Sigmoid colon (tissue), 7 donors: ENCODE data around the gene ADCY5. TPM values are rescaled to one million over a fixed set of nuclear protein-coding genes. Genes with fewer than 3 reads are reported as not detected.

Experiments used
- DNase-seq: peaks from one replicate; pipeline ENCODE4 v3.0.0-alpha.2; 2019
- H3K27ac ChIP-seq, 4 donors: fragments of 200-600 bp; sonication (generic); one replicate each; pipeline ENCODE4 v1.5.1; 2016 to 2019; ENCODE audit warnings: mild to moderate bottlenecking in 1 of 4
- H3K27me3 ChIP-seq, 3 donors: fragments of 200-600 bp; sonication (generic); one replicate each; pipeline ENCODE4 v1.5.1; 2019; ENCODE audit warnings: mild to moderate bottlenecking in 1 of 3
- H3K36me3 ChIP-seq, 4 donors: fragments of 200-600 bp; sonication (generic); one replicate each; pipeline ENCODE4 v1.5.1; 2016 to 2019
- H3K4me1 ChIP-seq, 4 donors: fragments of 200-600 bp; sonication (generic); one replicate each; pipeline ENCODE4 v1.5.1; 2017 to 2019
- H3K4me3 ChIP-seq, 4 donors: fragments of 200-600 bp; sonication (generic); one replicate each; pipeline ENCODE4 v1.5.1; 2017 to 2019; ENCODE audit warnings: mild to moderate bottlenecking in 2 of 4, moderate library complexity in 1 of 4
- H3K9me3 ChIP-seq, 4 donors: fragments of 200-600 bp in 3 of 4; sonication (generic) in 3 of 4; one replicate each; pipeline versions ENCODE4 v1.5.1 to v1.6.1; 2013 to 2019
- EP300 ChIP-seq, 4 donors: sonication (generic); formaldehyde crosslinking; IDR thresholded peaks; one replicate each; pipeline ENCODE4 v1.6.1; 2017; ENCODE audit warnings: antibody characterized with exemption in 4 of 4
- POLR2A ChIP-seq, 2 donors: fragments of 450-650 bp; IDR thresholded peaks; one replicate each; pipeline ENCODE4 v1.6.1; 2016; ENCODE audit warnings: antibody characterized with exemption in 2 of 2, mild to moderate bottlenecking in 2 of 2, moderate library complexity in 2 of 2
- POLR2AphosphoS5 ChIP-seq, 4 donors: sonication (generic); formaldehyde crosslinking; IDR thresholded peaks; one replicate each; pipeline ENCODE4 v1.6.1; 2017; ENCODE audit warnings: antibody characterized with exemption in 4 of 4
- WGBS, 2 donors: extraction: QIAGEN DNeasy Blood & Tissue Kit; methylation state at CpG; one replicate each; pipeline ENCODE4 v1.1.7; 2013; 5-methylcytosine and 5-hydroxymethylcytosine counted together
- intact Hi-C: fragments of 100-400 bp; cut with DNase I; formaldehyde crosslinking; loops from one replicate; pipeline ENCODE4 v1.15.1; 2023
- polyA plus RNA-seq, 3 donors: library from polyadenylated mRNA; stranded (reverse); fragments of 200-250 nt; gene quantifications; one replicate each; pipeline ENCODE4 v1.2.3, GENCODE V29; 2013
- total RNA-seq, 4 donors: library from RNA; depleted of rRNA; stranded (reverse); fragments of >200 nt; gene quantifications; one replicate each; pipeline ENCODE4 v1.1.0, GENCODE V29; 2016
- TF ChIP-seq, protein P1 (sequence below), 4 experiments: fragments of 450-650 bp in 3 of 4; fragments of 200-600 bp in 1 of 4; IDR thresholded peaks; one replicate each; pipeline ENCODE4 v1.5.1; 2016 to 2019; ENCODE audit warnings: antibody characterized with exemption in 4 of 4, mild to moderate bottlenecking in 3 of 4, moderate library complexity in 2 of 4
- donor health status: healthy with polysubstance abuse.
- donor health status: Bipolar disorder and iron deficiency.
- donor health status: healthy.

The ADCY5 gene
- total and polyA plus RNA-seq, 7 donors: 1.4 to 84.4 (median 39.5) TPM

DNA sequence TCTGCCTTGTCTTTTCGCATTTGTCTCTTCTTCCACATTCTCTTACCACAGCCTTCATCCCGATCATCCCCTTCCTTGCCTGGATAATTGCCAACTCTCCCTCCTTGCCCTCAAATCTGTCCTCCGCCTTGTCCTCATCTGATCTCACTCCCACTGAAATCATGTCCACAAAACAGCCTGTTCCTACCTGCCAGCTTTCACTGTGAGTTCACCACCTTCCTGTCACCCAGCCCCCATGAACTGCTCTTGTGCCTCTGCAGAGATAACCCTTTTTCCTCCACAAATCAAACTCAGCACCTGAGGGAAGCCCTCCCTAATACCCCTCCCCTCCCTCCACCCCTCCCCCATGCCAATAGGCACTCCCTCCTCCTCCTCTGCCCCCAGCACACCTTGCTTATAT, 4.8 kb upstream of the ADCY5 start:
- 67 to 69% methylated on average over 3 of the region's 3 CpGs for WGBS, 2 donors
- no peaks in the 10 kb centered on the region for H3K9me3 ChIP-seq
- H3K27me3 ChIP-seq: peaks cover 0 to 28% (median 3%) of the 10 kb centered on the region in 3 donors
- intact Hi-C loops: loop anchor here (5.0 kb wide), 1 partner anchor 34 kb away; no protein-coding TSS in a partner anchor
- TF ChIP-seq POLR2AphosphoS5 (IDR thresholded peaks at IDR 0.05) (no peak), EP300 (IDR thresholded peaks at IDR 0.05) (no peak), POLR2A (IDR thresholded peaks at IDR 0.05) (no peak)
- TF ChIP-seq, protein P1, sequence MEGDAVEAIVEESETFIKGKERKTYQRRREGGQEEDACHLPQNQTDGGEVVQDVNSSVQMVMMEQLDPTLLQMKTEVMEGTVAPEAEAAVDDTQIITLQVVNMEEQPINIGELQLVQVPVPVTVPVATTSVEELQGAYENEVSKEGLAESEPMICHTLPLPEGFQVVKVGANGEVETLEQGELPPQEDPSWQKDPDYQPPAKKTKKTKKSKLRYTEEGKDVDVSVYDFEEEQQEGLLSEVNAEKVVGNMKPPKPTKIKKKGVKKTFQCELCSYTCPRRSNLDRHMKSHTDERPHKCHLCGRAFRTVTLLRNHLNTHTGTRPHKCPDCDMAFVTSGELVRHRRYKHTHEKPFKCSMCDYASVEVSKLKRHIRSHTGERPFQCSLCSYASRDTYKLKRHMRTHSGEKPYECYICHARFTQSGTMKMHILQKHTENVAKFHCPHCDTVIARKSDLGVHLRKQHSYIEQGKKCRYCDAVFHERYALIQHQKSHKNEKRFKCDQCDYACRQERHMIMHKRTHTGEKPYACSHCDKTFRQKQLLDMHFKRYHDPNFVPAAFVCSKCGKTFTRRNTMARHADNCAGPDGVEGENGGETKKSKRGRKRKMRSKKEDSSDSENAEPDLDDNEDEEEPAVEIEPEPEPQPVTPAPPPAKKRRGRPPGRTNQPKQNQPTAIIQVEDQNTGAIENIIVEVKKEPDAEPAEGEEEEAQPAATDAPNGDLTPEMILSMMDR (IDR thresholded peaks at IDR 0.05): no peak
- no peak overlapping the region for H3K4me3 ChIP-seq
- no peak overlapping the region for H3K27ac ChIP-seq
- no peaks in the 10 kb centered on the region for H3K36me3 ChIP-seq
- no peak for DNase-seq
- H3K4me1 ChIP-seq: peaks cover 0 to 16% (median 3%) of the 10 kb centered on the region in 4 donors

DNA sequence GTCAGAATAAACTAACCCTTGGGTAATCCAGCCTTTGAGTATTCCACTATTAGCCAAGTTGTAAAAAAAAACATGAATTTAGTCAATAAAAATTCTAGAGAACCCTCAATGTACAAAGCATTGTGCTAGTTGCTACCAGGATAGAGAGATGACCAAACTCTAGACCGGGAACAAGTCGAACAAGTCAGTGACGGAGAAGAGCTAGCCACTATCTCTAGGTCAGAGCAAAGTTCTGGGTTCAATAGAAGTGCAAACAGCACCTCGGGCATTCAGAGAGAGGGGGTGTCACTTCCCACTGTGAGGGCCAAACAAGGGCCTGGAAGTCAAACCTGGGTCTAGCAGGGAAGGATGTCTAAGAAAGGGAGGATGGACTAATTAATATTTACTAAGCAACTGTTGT, 2.3 kb upstream of the ADCY5 start:
- DNase-seq: no peak
- WGBS, 2 donors: 32 to 69% methylated on average over 4 of the region's 4 CpGs
- H3K4me1 ChIP-seq: peaks cover 0 to 25% (median 5%) of the 10 kb centered on the region in 4 donors
- H3K27ac ChIP-seq: peak overlapping the region in 2 of 4 donors; percentile 96 to 98
- H3K9me3 ChIP-seq: no peaks in the 10 kb centered on the region
- intact Hi-C loops: loop anchor here (5.0 kb wide), 1 partner anchor 36 kb away; no protein-coding TSS in a partner anchor
- H3K4me3 ChIP-seq: no peak overlapping the region
- no peaks in the 10 kb centered on the region for H3K36me3 ChIP-seq
- TF ChIP-seq POLR2A (IDR thresholded peaks at IDR 0.05) (no peak), POLR2AphosphoS5 (IDR thresholded peaks at IDR 0.05) (no peak), EP300 (IDR thresholded peaks at IDR 0.05) (no peak)
- TF ChIP-seq, protein P1 (IDR thresholded peaks at IDR 0.05): no peak
- H3K27me3 ChIP-seq: peaks cover 0 to 7% (median 0%) of the 10 kb centered on the region in 3 donors

DNA sequence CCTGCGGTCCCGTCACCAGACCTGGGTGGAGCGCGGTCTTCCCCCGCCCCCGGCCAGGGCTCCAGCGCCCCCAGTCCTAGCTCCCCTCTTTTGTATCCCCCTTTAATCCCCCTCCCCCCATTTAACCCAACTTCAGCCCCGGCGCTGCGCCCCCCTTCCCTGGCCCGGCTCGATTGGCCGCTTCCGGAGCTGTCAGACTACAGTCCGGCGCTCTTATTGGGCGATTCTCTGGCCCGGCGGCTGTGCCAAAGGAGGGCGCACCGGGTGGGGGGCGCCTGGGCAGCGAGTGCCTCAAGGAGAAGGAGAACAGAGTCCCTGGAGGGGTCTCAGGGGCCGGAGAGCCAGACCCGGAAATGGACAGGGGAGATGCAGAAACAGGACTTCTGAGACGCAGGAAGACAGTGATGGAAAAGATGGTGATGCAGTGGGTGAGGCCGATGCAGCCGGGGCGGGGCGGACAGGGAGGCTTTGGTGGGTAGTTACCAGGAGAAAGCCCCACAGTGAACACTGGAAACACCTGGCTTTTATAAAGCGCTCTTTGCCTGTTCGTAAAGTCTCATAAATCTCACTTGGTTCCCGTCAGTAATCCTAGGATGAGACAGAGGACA, 1.2 kb upstream of the ADCY5 start:
- no peaks in the 10 kb centered on the region for H3K36me3 ChIP-seq
- H3K27me3 ChIP-seq: peaks cover 0 to 4% (median 0%) of the 10 kb centered on the region in 3 donors
- H3K4me1 ChIP-seq: peaks cover 0 to 36% (median 9%) of the 10 kb centered on the region in 4 donors
- H3K9me3 ChIP-seq: no peaks in the 10 kb centered on the region
- TF ChIP-seq POLR2AphosphoS5 (IDR thresholded peaks at IDR 0.05): no peak
- no peak for TF ChIP-seq EP300 (IDR thresholded peaks at IDR 0.05)
- TF ChIP-seq POLR2A (IDR thresholded peaks at IDR 0.05): no peak
- TF ChIP-seq, protein P1 (IDR thresholded peaks at IDR 0.05): no peak
- no peak for DNase-seq
- intact Hi-C loops: loop anchor here (1.0 to 5.0 kb wide), 3 partner anchors 37 to 121 kb away; no protein-coding TSS in a partner anchor
- WGBS, 2 donors: 4 to 11% methylated on average over 33 of the region's 33 CpGs
- H3K27ac ChIP-seq: peak overlapping the region; percentile 94 to 98 (median 96)
- peak overlapping the region; percentile 76 to 93 (median 86) for H3K4me3 ChIP-seq

DNA sequence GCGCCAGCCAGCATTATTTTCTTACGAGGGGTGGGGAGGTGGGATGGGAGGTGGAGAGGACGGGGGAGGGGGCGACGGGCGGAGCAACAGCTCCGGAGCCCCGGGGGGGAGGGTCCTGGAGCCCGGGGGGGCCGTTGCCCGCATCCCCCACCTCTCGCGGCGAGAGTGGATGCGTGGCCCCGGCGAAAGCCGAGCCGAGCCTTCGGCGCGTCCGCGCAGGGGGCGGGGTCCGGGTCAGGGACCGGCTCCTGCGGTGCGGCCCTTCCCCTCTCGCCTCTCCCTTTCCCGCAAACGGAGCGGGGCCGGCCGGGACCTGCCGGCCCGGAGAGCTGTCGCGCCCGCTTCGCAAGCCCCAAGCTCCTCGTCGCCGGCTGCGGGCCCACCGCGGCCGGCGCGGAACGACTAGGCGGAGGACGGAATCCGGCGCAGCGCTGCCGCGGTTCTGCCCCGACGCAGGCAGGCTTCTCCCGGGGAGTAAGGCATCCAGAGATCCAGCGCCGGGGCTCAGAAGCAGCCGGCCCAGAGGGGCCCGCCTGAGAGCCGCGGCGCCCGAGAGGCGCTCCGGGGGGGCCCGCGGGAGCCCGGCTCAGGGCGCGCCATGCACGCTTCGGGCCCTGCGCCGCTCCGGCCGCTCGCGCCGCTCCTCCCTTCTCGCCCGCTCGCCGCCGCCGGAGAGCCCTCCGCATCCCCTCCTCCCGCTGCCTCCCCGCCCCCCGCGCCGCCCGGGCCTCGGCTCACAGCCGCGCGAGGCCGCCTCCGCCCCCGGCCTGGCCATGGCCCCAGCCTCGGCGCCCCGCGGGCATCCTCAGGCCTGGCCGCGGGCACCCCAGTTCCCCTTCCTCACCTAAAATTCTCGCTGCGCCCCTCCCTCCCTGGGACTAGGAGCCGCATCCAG, 459 bp upstream of the ADCY5 start:
- H3K4me1 ChIP-seq: peaks cover 0 to 43% (median 17%) of the 10 kb centered on the region in 4 donors
- H3K36me3 ChIP-seq: no peaks in the 10 kb centered on the region
- DNase-seq: no peak
- intact Hi-C loops: loop anchor here (5.0 kb wide), 1 partner anchor 108 kb away; no protein-coding TSS in a partner anchor
- H3K27me3 ChIP-seq: peaks cover 0 to 4% (median 0%) of the 10 kb centered on the region in 3 donors
- no peak for TF ChIP-seq POLR2A (IDR thresholded peaks at IDR 0.05)
- TF ChIP-seq EP300 (IDR thresholded peaks at IDR 0.05): no peak
- TF ChIP-seq, protein P1 (IDR thresholded peaks at IDR 0.05): no peak
- TF ChIP-seq POLR2AphosphoS5 (IDR thresholded peaks at IDR 0.05): no peak
- peak overlapping the region; percentile 94 to 98 (median 96) for H3K27ac ChIP-seq
- no peaks in the 10 kb centered on the region for H3K9me3 ChIP-seq
- WGBS, 2 donors: 1% methylated on average over 114 of the region's 114 CpGs
- peak overlapping the region; percentile 76 to 93 (median 86) for H3K4me3 ChIP-seq
